ENCODE results near the gene KPNA6.

KPNA6 gene

DNA sequence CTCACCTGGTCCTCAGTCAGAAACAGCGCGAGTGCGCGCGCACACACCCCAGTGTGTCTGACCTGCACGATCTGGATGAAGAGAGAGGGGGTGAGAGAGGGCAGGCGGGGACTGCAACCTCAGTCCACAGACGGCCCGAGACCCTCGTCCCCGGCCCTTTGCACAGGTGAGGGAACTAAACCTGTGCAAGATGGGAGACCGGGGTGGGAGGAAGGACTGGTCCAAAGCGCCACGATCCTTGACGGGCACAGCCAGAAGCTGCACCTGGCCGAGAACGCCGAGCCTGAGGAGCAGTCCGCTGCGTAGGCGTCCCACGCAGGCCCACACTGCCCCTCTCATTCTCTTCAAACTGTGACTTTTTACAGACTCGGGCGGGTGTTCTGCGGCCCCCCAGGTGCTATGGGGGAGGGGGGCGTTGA is 97.1 kb downstream of the KPNA6 start:
- peak overlapping the region in 4 of 5 donors; percentile 58 to 93 (median 82) for H3K9ac ChIP-seq (ENCODE audit: low read length in 5 of 5)
- peaks cover 0 to 2% (median 0%) of the 10 kb centered on the region in 5 donors for H3K27me3 ChIP-seq (ENCODE audit: control insufficient read depth in 5 of 5, insufficient read depth in 4 of 5, low read length in 5 of 5)
- H3K4me3 ChIP-seq (ENCODE audit: low read depth in 1 of 5, low read length in 5 of 5) = peak overlapping the region; percentile 65 to 87 (median 77)
- no peaks in the 10 kb centered on the region for H3K9me3 ChIP-seq (ENCODE audit: control insufficient read depth in 5 of 5, low read length in 5 of 5)
- peak overlapping the region; percentile 10 for H3K27ac ChIP-seq (ENCODE audit: low read depth, low read length)
- H3K4me1 ChIP-seq (ENCODE audit: control insufficient read depth in 5 of 5, insufficient read depth in 5 of 5, low read length in 5 of 5) = peaks cover 6 to 46% (median 38%) of the 10 kb centered on the region in 5 donors
- no peaks in the 10 kb centered on the region for H3K36me3 ChIP-seq (ENCODE audit: control insufficient read depth in 5 of 5, insufficient read depth in 5 of 5, low read length in 5 of 5)

DNA sequence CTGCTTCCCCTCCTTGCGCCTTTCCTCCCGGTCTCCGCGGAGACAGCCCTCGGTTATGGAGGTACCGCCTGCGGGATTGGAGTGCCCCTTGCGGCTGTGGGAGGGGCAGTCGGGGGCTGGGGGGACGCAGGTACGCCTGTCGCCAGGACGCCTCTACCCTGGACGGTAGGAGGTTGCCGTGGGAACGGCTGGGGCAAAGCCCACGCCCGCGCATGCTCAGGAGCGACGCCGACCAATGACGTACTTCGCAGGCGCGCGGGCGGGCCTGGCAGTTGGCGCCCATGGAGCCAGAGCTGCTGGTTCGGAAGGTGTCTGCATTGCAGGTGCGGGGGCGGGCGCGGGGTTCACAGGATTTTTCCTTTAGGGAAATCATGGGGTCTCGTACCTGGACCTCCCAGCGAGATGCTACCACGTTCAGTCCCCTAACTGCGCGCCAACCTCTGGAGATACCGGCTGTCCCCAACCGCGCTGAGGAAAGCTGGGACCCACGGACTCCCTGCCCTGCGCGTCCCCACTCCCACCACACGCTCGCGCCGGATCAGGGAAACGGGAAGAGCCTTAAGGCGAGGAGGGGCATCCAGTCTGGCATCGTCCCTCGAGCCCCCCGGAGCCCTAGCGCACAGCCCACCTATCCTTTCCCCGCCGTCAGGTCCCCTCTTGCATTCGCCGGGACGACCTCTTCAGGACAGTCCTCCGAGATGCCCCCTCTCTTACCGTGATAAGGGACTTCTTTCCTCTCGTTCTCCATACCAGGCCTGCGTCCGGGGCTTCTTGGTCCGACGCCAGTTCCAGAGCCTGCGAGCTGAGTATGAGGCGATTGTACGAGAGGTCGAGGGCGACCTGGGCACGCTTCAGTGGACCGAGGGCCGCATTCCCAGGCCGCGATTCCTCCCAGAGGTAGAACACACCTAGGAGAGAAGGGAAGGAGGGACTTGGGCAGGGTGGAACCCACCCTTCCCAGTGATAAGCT is 97.8 kb downstream of the KPNA6 start, which contains the start of gene IQCC:
IQCC (plus strand) TSS at position 271 of the 970 bp plus-strand sequence; CDS start at position 282, 11 bp downstream.
- Histone ChIP-seq H3K27me3 (ENCODE audit: control insufficient read depth in 5 of 5, insufficient read depth in 4 of 5, low read length in 5 of 5) (peaks cover 0 to 2% (median 0%) of the 10 kb centered on the region in 5 donors), H3K4me3 (ENCODE audit: low read depth in 1 of 5, low read length in 5 of 5) (peak within 1 kb of the TSS; percentile 68 to 87 (median 77)), H3K9ac (ENCODE audit: low read length in 5 of 5) (peak within 1 kb of the TSS; percentile 56 to 93 (median 79)), H3K4me1 (ENCODE audit: control insufficient read depth in 5 of 5, insufficient read depth in 5 of 5, low read length in 5 of 5) (peaks cover 6 to 39% (median 30%) of the 10 kb centered on the region in 5 donors), H3K27ac (ENCODE audit: low read depth, low read length) (peak within 1 kb of the TSS; percentile 10), H3K9me3 (ENCODE audit: control insufficient read depth in 5 of 5, low read length in 5 of 5) (no peaks in the 10 kb centered on the region), H3K36me3 (ENCODE audit: control insufficient read depth in 5 of 5, insufficient read depth in 5 of 5, low read length in 5 of 5) (no peaks in the 10 kb centered on the region)

DNA sequence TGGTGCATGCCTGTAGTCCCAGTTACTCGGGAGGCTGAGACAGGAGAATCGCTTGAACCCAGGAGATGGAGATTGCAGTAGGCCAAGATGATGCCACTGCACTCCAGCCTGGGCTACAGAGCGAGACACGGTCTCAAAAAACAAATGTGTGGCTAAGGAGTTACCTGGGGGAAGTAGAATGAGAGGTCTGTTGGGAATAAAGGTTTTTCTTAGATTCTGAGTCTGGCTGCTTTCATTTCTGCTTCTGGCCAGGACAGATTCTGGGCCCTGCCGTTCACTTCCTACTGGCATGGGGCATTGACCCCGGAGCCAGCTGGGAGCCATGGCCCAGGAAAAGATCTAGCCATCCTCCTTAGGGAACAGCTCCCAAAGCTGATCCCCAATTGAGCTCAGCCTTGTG is 100.6 kb downstream of the KPNA6 start:
- Histone ChIP-seq H3K9ac (ENCODE audit: low read length in 5 of 5) (no peak overlapping the region), H3K36me3 (ENCODE audit: control insufficient read depth in 5 of 5, insufficient read depth in 5 of 5, low read length in 5 of 5) (peaks cover 0 to 10% (median 3%) of the 10 kb centered on the region in 5 donors), H3K27ac (ENCODE audit: low read depth, low read length) (no peak overlapping the region), H3K9me3 (ENCODE audit: control insufficient read depth in 5 of 5, low read length in 5 of 5) (no peaks in the 10 kb centered on the region), H3K4me3 (ENCODE audit: low read depth in 1 of 5, low read length in 5 of 5) (no peak overlapping the region), H3K27me3 (ENCODE audit: control insufficient read depth in 5 of 5, insufficient read depth in 4 of 5, low read length in 5 of 5) (no peaks in the 10 kb centered on the region), H3K4me1 (ENCODE audit: control insufficient read depth in 5 of 5, insufficient read depth in 5 of 5, low read length in 5 of 5) (peaks cover 6 to 26% (median 18%) of the 10 kb centered on the region in 5 donors)

DNA sequence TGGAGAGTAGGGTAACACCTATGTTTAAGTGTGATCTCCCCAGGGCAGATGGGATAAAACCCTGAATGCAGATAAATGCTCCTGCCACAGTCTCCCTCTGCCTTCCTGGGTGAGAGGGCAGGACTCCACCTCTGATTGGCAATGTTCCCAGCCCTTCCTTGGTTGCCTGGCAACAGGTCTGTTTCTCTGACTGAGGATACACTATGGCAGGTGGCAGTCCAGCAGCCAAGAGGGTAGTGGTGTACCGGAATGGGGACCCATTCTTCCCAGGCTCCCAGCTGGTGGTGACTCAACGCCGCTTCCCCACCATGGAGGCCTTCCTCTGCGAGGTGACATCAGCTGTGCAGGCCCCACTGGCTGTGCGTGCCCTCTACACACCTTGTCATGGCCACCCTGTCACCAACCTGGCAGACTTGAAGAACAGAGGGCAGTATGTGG is 101.1 kb downstream of the KPNA6 start, which contains the start of gene DCDC2B:
DCDC2B (plus strand) TSS at position 199 of the 438 bp plus-strand sequence; CDS start at position 204, 5 bp downstream.
- no peak within 1 kb of the TSS for H3K27ac ChIP-seq (ENCODE audit: low read depth, low read length)
- no peak within 1 kb of the TSS for H3K9ac ChIP-seq (ENCODE audit: low read length in 5 of 5)

DNA sequence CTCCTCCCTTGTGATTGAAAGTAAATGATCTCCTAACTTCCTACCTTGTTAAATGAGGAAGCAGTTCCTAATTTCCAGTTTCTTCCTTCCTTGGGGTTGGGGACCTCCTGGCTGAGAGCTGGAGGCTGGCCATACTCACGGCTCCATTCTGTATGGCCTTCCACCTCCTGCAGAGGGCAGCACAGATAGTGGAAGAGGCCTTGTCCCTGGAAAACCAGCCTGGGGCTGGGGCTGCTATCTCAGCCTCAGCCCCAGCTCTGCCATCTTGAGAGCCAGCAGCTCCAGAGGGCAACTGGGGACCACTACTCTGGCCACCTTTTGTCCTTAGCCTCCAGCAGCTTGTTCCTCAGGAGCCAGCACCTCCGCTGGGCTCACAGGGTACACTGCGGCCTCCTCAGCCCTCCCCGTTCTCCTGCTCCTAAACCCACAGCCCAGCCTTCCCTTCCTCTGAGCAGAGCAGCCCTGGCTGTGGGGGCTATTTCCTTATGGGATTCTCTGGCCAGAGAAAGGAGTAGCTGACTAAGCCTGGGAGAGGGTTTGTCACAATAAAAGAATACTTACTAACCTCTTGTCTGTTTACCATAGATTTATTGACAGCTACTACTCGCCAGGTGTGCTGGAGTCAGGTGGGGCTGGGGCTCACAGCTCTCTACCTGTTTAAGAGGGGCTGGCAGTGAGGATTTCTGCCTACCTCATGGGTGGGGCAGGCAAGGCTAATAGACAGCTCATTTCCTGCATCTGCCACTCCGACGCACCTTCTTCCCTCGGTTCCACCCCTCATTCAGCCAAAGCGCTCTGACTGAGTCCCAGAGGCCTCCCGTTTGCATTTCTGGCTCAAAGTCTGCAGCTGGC is 108.0 kb downstream of the KPNA6 start:
- Histone ChIP-seq H3K9ac (ENCODE audit: low read length in 5 of 5) (peak overlapping the region in 2 of 5 donors; percentile 9 to 26), H3K4me3 (ENCODE audit: low read depth in 1 of 5, low read length in 5 of 5) (no peak overlapping the region), H3K9me3 (ENCODE audit: control insufficient read depth in 5 of 5, low read length in 5 of 5) (no peaks in the 10 kb centered on the region), H3K27ac (ENCODE audit: low read depth, low read length) (peak overlapping the region; percentile 11), H3K4me1 (ENCODE audit: control insufficient read depth in 5 of 5, insufficient read depth in 5 of 5, low read length in 5 of 5) (peaks cover 0 to 8% (median 3%) of the 10 kb centered on the region in 5 donors), H3K36me3 (ENCODE audit: control insufficient read depth in 5 of 5, insufficient read depth in 5 of 5, low read length in 5 of 5) (peaks cover 0 to 62% (median 45%) of the 10 kb centered on the region in 5 donors), H3K27me3 (ENCODE audit: control insufficient read depth in 5 of 5, insufficient read depth in 4 of 5, low read length in 5 of 5) (no peaks in the 10 kb centered on the region)

More for the DNA sequence above, 101.1 kb downstream of the KPNA6 start, which contains the start of gene DCDC2B:
- Histone ChIP-seq H3K4me1 (ENCODE audit: control insufficient read depth in 5 of 5, insufficient read depth in 5 of 5, low read length in 5 of 5) (peaks cover 6 to 26% (median 18%) of the 10 kb centered on the region in 5 donors), H3K9me3 (ENCODE audit: control insufficient read depth in 5 of 5, low read length in 5 of 5) (no peaks in the 10 kb centered on the region), H3K27me3 (ENCODE audit: control insufficient read depth in 5 of 5, insufficient read depth in 4 of 5, low read length in 5 of 5) (no peaks in the 10 kb centered on the region), H3K4me3 (ENCODE audit: low read depth in 1 of 5, low read length in 5 of 5) (no peak within 1 kb of the TSS), H3K36me3 (ENCODE audit: control insufficient read depth in 5 of 5, insufficient read depth in 5 of 5, low read length in 5 of 5) (peaks cover 0 to 10% (median 5%) of the 10 kb centered on the region in 5 donors)

DNA sequence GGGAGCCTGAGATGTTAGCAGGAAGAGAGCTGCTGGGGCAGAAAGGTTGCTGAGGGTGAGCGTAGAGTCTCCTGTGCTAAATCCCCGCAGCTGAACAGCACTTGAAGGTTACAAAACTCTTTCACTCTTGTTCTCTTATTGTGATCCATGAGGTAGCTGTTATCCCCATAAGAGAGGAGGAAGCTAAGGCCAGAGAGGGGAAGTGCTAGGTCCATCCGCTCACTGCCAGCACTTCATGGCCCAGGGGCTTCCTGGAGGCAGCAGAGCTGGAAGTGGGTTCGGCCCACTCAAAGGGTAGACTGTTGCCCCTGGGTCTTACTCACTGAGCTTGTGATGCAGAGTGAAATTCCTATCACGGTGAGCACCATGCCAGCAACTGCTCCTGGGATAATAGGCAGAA is 108.7 kb downstream of the KPNA6 start:
- H3K36me3 ChIP-seq (ENCODE audit: control insufficient read depth in 5 of 5, insufficient read depth in 5 of 5, low read length in 5 of 5) = peaks cover 0 to 62% (median 45%) of the 10 kb centered on the region in 5 donors
- H3K27ac ChIP-seq (ENCODE audit: low read depth, low read length) = no peak overlapping the region
- no peak overlapping the region for H3K9ac ChIP-seq (ENCODE audit: low read length in 5 of 5)
- H3K4me3 ChIP-seq (ENCODE audit: low read depth in 1 of 5, low read length in 5 of 5) = no peak overlapping the region
- H3K4me1 ChIP-seq (ENCODE audit: control insufficient read depth in 5 of 5, insufficient read depth in 5 of 5, low read length in 5 of 5) = peaks cover 3 to 15% (median 11%) of the 10 kb centered on the region in 5 donors
- no peaks in the 10 kb centered on the region for H3K9me3 ChIP-seq (ENCODE audit: control insufficient read depth in 5 of 5, low read length in 5 of 5)
- no peaks in the 10 kb centered on the region for H3K27me3 ChIP-seq (ENCODE audit: control insufficient read depth in 5 of 5, insufficient read depth in 4 of 5, low read length in 5 of 5)

DNA sequence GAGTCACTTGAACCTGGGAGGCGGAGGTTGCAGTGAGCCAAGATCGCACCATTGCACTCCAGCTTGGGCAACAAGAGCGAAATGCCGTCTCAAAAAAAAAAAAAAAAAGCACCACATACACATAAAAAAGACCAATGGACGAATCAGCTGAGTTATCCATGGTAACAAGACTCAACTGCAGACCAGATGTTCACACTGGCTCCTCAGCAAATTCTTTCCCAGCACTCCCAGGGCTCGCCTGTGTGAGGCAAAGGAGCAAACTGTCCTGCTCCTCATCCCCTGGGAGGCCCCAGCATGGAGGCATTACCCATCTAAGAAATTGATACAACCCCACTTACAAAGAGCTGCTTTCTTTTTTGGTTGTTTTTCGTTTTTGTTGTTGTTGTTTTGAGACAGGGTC is 111.2 kb downstream of the KPNA6 start:
- H3K9me3 ChIP-seq (ENCODE audit: control insufficient read depth in 5 of 5, low read length in 5 of 5) = no peaks in the 10 kb centered on the region
- H3K36me3 ChIP-seq (ENCODE audit: control insufficient read depth in 5 of 5, insufficient read depth in 5 of 5, low read length in 5 of 5) = peaks cover 0 to 54% (median 42%) of the 10 kb centered on the region in 5 donors
- H3K27ac ChIP-seq (ENCODE audit: low read depth, low read length) = no peak overlapping the region
- H3K27me3 ChIP-seq (ENCODE audit: control insufficient read depth in 5 of 5, insufficient read depth in 4 of 5, low read length in 5 of 5) = no peaks in the 10 kb centered on the region
- peaks cover 7 to 31% (median 25%) of the 10 kb centered on the region in 5 donors for H3K4me1 ChIP-seq (ENCODE audit: control insufficient read depth in 5 of 5, insufficient read depth in 5 of 5, low read length in 5 of 5)
- H3K9ac ChIP-seq (ENCODE audit: low read length in 5 of 5) = no peak overlapping the region
- no peak overlapping the region for H3K4me3 ChIP-seq (ENCODE audit: low read depth in 1 of 5, low read length in 5 of 5)

DNA sequence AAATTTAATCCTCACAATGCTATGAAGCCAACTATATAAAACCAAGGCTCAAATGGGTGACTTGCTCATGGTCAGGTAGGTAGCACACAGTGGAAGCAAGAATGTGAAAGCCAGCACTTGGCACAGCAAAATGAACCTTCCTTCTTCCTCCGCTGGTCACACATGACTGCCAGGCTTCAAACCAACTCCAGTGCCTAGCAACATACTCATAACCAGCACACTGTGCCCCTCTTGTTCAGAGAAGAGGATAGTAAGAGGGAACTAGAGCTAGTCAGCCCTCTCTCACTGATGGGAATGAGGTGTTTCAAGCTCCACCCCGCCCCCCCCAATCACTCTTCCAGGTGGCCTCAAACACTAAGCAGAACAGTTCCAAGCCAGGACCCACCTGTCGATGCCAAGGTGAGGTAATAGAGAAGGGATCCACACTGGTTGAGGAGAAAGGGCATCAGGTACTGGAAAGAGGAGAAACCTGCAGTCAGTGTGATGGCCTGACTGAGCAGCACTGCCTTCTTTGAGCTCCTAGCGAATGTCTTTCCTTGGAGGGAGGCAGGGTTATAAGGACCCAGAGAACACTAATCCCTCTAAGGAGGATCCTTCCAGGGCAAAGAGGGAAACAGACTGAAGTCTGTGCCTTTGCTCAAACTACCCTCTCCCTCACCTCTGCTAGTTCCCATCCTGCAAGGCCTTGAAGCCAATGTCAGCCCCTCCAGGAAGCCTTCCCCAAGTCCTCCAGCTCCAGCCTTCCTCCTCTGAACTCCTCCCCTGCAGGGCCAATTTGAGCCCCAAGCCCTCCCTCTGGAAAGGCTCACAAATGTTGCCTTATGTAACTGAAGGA is 113.1 kb downstream of the KPNA6 start:
- Histone ChIP-seq H3K9me3 (ENCODE audit: control insufficient read depth in 5 of 5, low read length in 5 of 5) (no peaks in the 10 kb centered on the region), H3K4me1 (ENCODE audit: control insufficient read depth in 5 of 5, insufficient read depth in 5 of 5, low read length in 5 of 5) (peaks cover 7 to 32% (median 28%) of the 10 kb centered on the region in 5 donors), H3K27me3 (ENCODE audit: control insufficient read depth in 5 of 5, insufficient read depth in 4 of 5, low read length in 5 of 5) (no peaks in the 10 kb centered on the region), H3K36me3 (ENCODE audit: control insufficient read depth in 5 of 5, insufficient read depth in 5 of 5, low read length in 5 of 5) (peaks cover 0 to 51% (median 38%) of the 10 kb centered on the region in 5 donors), H3K27ac (ENCODE audit: low read depth, low read length) (peak overlapping the region; percentile 97), H3K9ac (ENCODE audit: low read length in 5 of 5) (peak overlapping the region in 4 of 5 donors; percentile 74 to 98 (median 92)), H3K4me3 (ENCODE audit: low read depth in 1 of 5, low read length in 5 of 5) (peak overlapping the region; percentile 88 to 98 (median 93))

DNA sequence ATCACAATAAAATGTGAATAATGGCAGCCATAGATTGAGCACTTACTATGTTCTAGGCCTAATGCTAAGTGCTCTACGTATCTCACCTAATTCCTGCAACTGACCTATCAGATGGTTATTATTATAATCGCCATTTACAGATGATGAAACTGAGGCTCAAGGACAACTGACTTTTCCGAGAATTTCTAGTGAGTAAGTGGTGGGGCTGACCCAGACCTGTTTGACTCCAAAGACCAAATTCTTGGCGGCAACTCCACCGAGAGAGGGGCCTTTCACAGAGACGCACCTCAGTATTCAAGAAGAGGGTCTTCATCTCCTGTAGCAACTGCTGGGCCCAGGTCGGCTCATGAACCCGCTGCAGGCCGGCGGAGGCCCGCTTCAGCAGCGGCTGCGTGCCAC is 113.7 kb downstream of the KPNA6 start:
- Histone ChIP-seq H3K9ac (ENCODE audit: low read length in 5 of 5) (peak overlapping the region in 4 of 5 donors; percentile 74 to 98 (median 92)), H3K27me3 (ENCODE audit: control insufficient read depth in 5 of 5, insufficient read depth in 4 of 5, low read length in 5 of 5) (no peaks in the 10 kb centered on the region), H3K9me3 (ENCODE audit: control insufficient read depth in 5 of 5, low read length in 5 of 5) (no peaks in the 10 kb centered on the region), H3K4me3 (ENCODE audit: low read depth in 1 of 5, low read length in 5 of 5) (peak overlapping the region; percentile 88 to 98 (median 93)), H3K4me1 (ENCODE audit: control insufficient read depth in 5 of 5, insufficient read depth in 5 of 5, low read length in 5 of 5) (peaks cover 7 to 32% (median 28%) of the 10 kb centered on the region in 5 donors), H3K27ac (ENCODE audit: low read depth, low read length) (peak overlapping the region; percentile 97), H3K36me3 (ENCODE audit: control insufficient read depth in 5 of 5, insufficient read depth in 5 of 5, low read length in 5 of 5) (peaks cover 0 to 51% (median 37%) of the 10 kb centered on the region in 5 donors)
